GM18873 (cell line): ENCODE measurements around the gene CELF2.

ENCODE experiments used
- ATAC-seq: cut with Tn5 transposase; IDR thresholded peaks from one replicate; pipeline ENCODE4 v1.9.1; 2021; ENCODE audit warnings: mild to moderate bottlenecking, moderate library complexity, moderate number of reproducible peaks; ENCODE audit not compliant: unreplicated experiment, low FRiP score

The CELF2 gene

GRCh38 chr10:11209830-11210181 lies 192.1 kb downstream of the CELF2 start:
- peak; percentile 21 for ATAC-seq

GRCh38 chr10:11210211-11210922 lies 192.7 kb downstream of the CELF2 start:
- ATAC-seq = no peak

GRCh38 chr10:11212288-11213085 lies 194.8 kb downstream of the CELF2 start:
- ATAC-seq = no peak

GRCh38 chr10:11213137-11213536 lies 195.5 kb downstream of the CELF2 start:
- ATAC-seq = no peak

- ATAC-seq = no peak
Measured at GRCh38 chr10:11214407-11214806, 196.7 kb downstream of the CELF2 start.

- no peak for ATAC-seq
Measured at GRCh38 chr10:11215471-11215870, 197.8 kb downstream of the CELF2 start.

- ATAC-seq = no peak
Measured at GRCh38 chr10:11217521-11217920, 199.8 kb downstream of the CELF2 start.

GRCh38 chr10:11218395-11218794 lies 200.7 kb downstream of the CELF2 start:
- ATAC-seq = no peak

GRCh38 chr10:11219431-11219830 lies 201.8 kb downstream of the CELF2 start:
- ATAC-seq = no peak

- ATAC-seq = no peak
Measured at GRCh38 chr10:11223081-11223480, 205.4 kb downstream of the CELF2 start.

- no peak for ATAC-seq
Measured at GRCh38 chr10:11223507-11224140, 206.0 kb downstream of the CELF2 start.

GRCh38 chr10:11224321-11224720 lies 206.6 kb downstream of the CELF2 start:
- no peak for ATAC-seq

GRCh38 chr10:11224792-11225416 lies 207.2 kb downstream of the CELF2 start:
- no peak for ATAC-seq

- ATAC-seq = peak; percentile 44
Measured at GRCh38 chr10:11225935-11226334, 208.3 kb downstream of the CELF2 start.

- ATAC-seq = peak; percentile 34
Measured at GRCh38 chr10:11227103-11227502, 209.4 kb downstream of the CELF2 start.

- ATAC-seq = no peak
Measured at GRCh38 chr10:11229893-11230292, 212.2 kb downstream of the CELF2 start.

- no peak for ATAC-seq
Measured at GRCh38 chr10:11230498-11231167, 213.0 kb downstream of the CELF2 start.

GRCh38 chr10:11231285-11231684 lies 213.6 kb downstream of the CELF2 start:
- no peak for ATAC-seq

- no peak for ATAC-seq
Measured at GRCh38 chr10:11232222-11232961, 214.7 kb downstream of the CELF2 start.
